CD4-positive, alpha-beta T cell treated with Interleukin-2 at 100 ng/mL for 4 hours (primary cell): Measurements from ENCODE around the gene MGAM2.
"Not testable (repeated sequence)": the region's sequence is repeated elsewhere in the genome, so short reads cannot be mapped to it uniquely, and the experiment has no call there.

Experiments used
- DNase-seq: peaks from one replicate; pipeline ENCODE4 v3.0.0-alpha.2; 2020; ENCODE audit warnings: low spot score

MGAM2 gene

GRCh38 chr7:142111499-142111898 is at the start of gene MGAM2:
MGAM2 (plus strand) TSS chr7:142111718; CDS start chr7:142116874, 5,156 bp downstream.
- no peak for DNase-seq

GRCh38 chr7:142063551-142064442 is 47.7 kb upstream of the MGAM2 start:
- DNase-seq: no peak

GRCh38 chr7:142066536-142066935 is 45.0 kb upstream of the MGAM2 start:
- DNase-seq: no peak

GRCh38 chr7:142077762-142078161 is 33.8 kb upstream of the MGAM2 start:
- DNase-seq: no peak

- no peak for DNase-seq
These were observed 27.9 kb upstream of the MGAM2 start for GRCh38 chr7:142083605-142084004.

GRCh38 chr7:142085428-142085827 is 26.1 kb upstream of the MGAM2 start:
- DNase-seq: no peak

- no peak for DNase-seq
These were observed 23.4 kb upstream of the MGAM2 start for GRCh38 chr7:142088022-142088714.

- no peak for DNase-seq
These were observed 22.5 kb upstream of the MGAM2 start for GRCh38 chr7:142089035-142089434.

- DNase-seq: no peak
These were observed 19.6 kb upstream of the MGAM2 start for GRCh38 chr7:142091961-142092360.

- no peak for DNase-seq
These were observed 16.7 kb upstream of the MGAM2 start for GRCh38 chr7:142094861-142095260.

GRCh38 chr7:142097571-142097970 is 13.9 kb upstream of the MGAM2 start:
- DNase-seq: no peak

- DNase-seq: no peak
These were observed 13.5 kb upstream of the MGAM2 start for GRCh38 chr7:142098004-142098403.

- not testable (repeated sequence) for DNase-seq
These were observed 12.2 kb upstream of the MGAM2 start for GRCh38 chr7:142099347-142099746.

GRCh38 chr7:142100634-142101033 is 10.9 kb upstream of the MGAM2 start:
- DNase-seq: no peak

GRCh38 chr7:142101794-142102193 is 9.7 kb upstream of the MGAM2 start:
- not testable (repeated sequence) for DNase-seq

GRCh38 chr7:142104550-142105527 is 6.7 kb upstream of the MGAM2 start:
- DNase-seq: no peak

- DNase-seq: no peak
These were observed 2.6 kb upstream of the MGAM2 start for GRCh38 chr7:142108728-142109505.

GRCh38 chr7:142110098-142110497 is 1.4 kb upstream of the MGAM2 start:
- DNase-seq: no peak

GRCh38 chr7:142110638-142111037 is 880 bp upstream of the MGAM2 start:
- DNase-seq: no peak

- DNase-seq: no peak
These were observed 568 bp downstream of the MGAM2 start for GRCh38 chr7:142112086-142112485.

- no peak for DNase-seq
These were observed 2.7 kb downstream of the MGAM2 start for GRCh38 chr7:142114207-142114606.
